IMR-90 (cell line): ENCODE data around the gene RFC3. TPM values are rescaled to one million over a fixed set of nuclear protein-coding genes. Genes with fewer than 3 reads are reported as not detected.

Experiments
- ATAC-seq: fragments of 200-7000 bp; cut with Tn5 transposase; 2 replicates; pipeline ENCODE4 v1.9.1; 2020; ENCODE audit warnings: low read depth, mild to moderate bottlenecking, moderate library complexity
- BruUV-seq: library from RNA; stranded (reverse); fragments of 400-500 nt; replicated peaks from 2 replicates; lab custom pipeline; 2021; lab: Mats Ljungman, UMichigan
- CTCF ChIA-PET: fragments of 300-600 bp; formaldehyde crosslinking; extraction: SDS; loops from one replicate; lab custom pipeline; 2021; ENCODE audit warnings: antibody characterized with exemption; lab: Yijun Ruan, JAX
- POLR2A ChIA-PET: fragments of 300-600 bp; sonication (Branson Sonifier 250); formaldehyde crosslinking; loops from one replicate; lab custom pipeline; 2022; ENCODE audit warnings: antibody characterized with exemption; ENCODE audit not compliant: unreplicated experiment; lab: Charles Lee
- DNase-seq: peaks from one replicate; pipeline ENCODE4 v3.0.0; 2013
- H2AFZ ChIP-seq: replicated peaks from 2 replicates; pipeline ENCODE3; 2013; ENCODE audit warnings: low read length, mild to moderate bottlenecking; ENCODE audit not compliant: poor library complexity
- H2AK5ac ChIP-seq: 2 replicates; pipeline ENCODE4 v1.6.1; 2013; ENCODE audit warnings: low read depth, low read length, inconsistent platforms
- H2AK9ac ChIP-seq: replicated peaks from 2 replicates; pipeline ENCODE3; 2013; ENCODE audit warnings: mild to moderate bottlenecking, low read depth, low read length, moderate library complexity; ENCODE audit not compliant: poor library complexity
- H2BK120ac ChIP-seq: 2 replicates; pipeline ENCODE4 v1.6.1; 2013; ENCODE audit warnings: low read depth, low read length, inconsistent platforms
- H2BK15ac ChIP-seq: 3 replicates; pipeline ENCODE4 v1.6.1; 2013; ENCODE audit warnings: low read depth, low read length, inconsistent platforms
- H2BK20ac ChIP-seq: 2 replicates; pipeline ENCODE4 v1.6.1; 2013; ENCODE audit warnings: low read depth, mild to moderate bottlenecking, inconsistent platforms, low read length, moderate library complexity
- H2BK5ac ChIP-seq: 2 replicates; pipeline ENCODE4 v1.6.1; 2013; ENCODE audit warnings: mild to moderate bottlenecking, low read depth, low read length, inconsistent platforms; ENCODE audit not compliant: poor library complexity, severe bottlenecking
- H3K14ac ChIP-seq: replicated peaks from 2 replicates; pipeline ENCODE4 v1.6.1; 2013; ENCODE audit warnings: low read depth, low read length, inconsistent platforms
- H3K18ac ChIP-seq: 2 replicates; pipeline ENCODE4 v1.6.1; 2013; ENCODE audit warnings: low read depth, low read length, control low read depth
- H3K23ac ChIP-seq: 2 replicates; pipeline ENCODE4 v1.6.1; 2013; ENCODE audit warnings: low read depth, low read length, inconsistent platforms
- H3K27ac ChIP-seq: 2 replicates; pipeline ENCODE4 v1.5.1; 2013; ENCODE audit warnings: mild to moderate bottlenecking, control low read depth, low read length; ENCODE audit not compliant: insufficient read depth
- H3K27me3 ChIP-seq: 2 replicates; pipeline ENCODE4 v1.6.1; 2013; ENCODE audit warnings: low read length; ENCODE audit not compliant: control insufficient read depth, insufficient read depth
- H3K36me3 ChIP-seq: 2 replicates; pipeline ENCODE4 v1.6.1; 2013; ENCODE audit warnings: low read length, mixed read lengths; ENCODE audit not compliant: control insufficient read depth, insufficient read depth
- H3K4ac ChIP-seq: 2 replicates; pipeline ENCODE4 v1.6.1; 2013; ENCODE audit warnings: low read depth, low read length, inconsistent platforms
- H3K4me1 ChIP-seq: 2 replicates; pipeline ENCODE4 v1.6.1; 2013; ENCODE audit warnings: low read length, mixed read lengths; ENCODE audit not compliant: control insufficient read depth, insufficient read depth
- H3K4me2 ChIP-seq: 2 replicates; pipeline ENCODE4 v1.6.1; 2013; ENCODE audit warnings: low read depth, mild to moderate bottlenecking, control low read depth, low read length, moderate library complexity
- H3K4me3 ChIP-seq: 2 replicates; pipeline ENCODE4 v1.5.1; 2013; ENCODE audit warnings: low read depth, mild to moderate bottlenecking, control low read depth, low read length, moderate library complexity; ENCODE audit not compliant: insufficient read depth
- H3K56ac ChIP-seq: 2 replicates; pipeline ENCODE4 v1.6.1; 2013; ENCODE audit warnings: low read length, inconsistent platforms; ENCODE audit not compliant: insufficient read depth; ENCODE audit errors: extremely low read depth
- H3K79me1 ChIP-seq, 2 experiments: 2 replicates each; pipeline ENCODE4 v1.6.1; 2013; ENCODE audit warnings: low read length in 2 of 2, inconsistent platforms in 1 of 2, low read depth in 1 of 2
- H3K9ac ChIP-seq: 2 replicates; pipeline ENCODE4 v1.6.1; 2013; ENCODE audit warnings: low read depth, low read length, control low read depth
- H3K9me1 ChIP-seq: 2 replicates; pipeline ENCODE4 v1.6.1; 2013; ENCODE audit warnings: low read length, inconsistent platforms; ENCODE audit not compliant: insufficient read depth
- H3K9me3 ChIP-seq: 2 replicates; pipeline ENCODE4 v1.6.1; 2013; ENCODE audit warnings: low read length; ENCODE audit not compliant: control insufficient read depth, insufficient read depth
- H4K20me1 ChIP-seq: 2 replicates; pipeline ENCODE4 v1.6.1; 2013; ENCODE audit warnings: low read length, inconsistent platforms; ENCODE audit not compliant: insufficient read depth
- H4K5ac ChIP-seq: 2 replicates; pipeline ENCODE4 v1.6.1; 2013; ENCODE audit warnings: mild to moderate bottlenecking, low read depth, low read length, control low read depth
- H4K8ac ChIP-seq, 2 experiments: 2 replicates each; pipeline ENCODE4 v1.6.1; 2013; ENCODE audit warnings: low read depth in 2 of 2, low read length in 2 of 2, control low read depth in 1 of 2, inconsistent platforms in 1 of 2
- H4K91ac ChIP-seq: 2 replicates; pipeline ENCODE4 v1.6.1; 2013; ENCODE audit warnings: low read depth, low read length, inconsistent platforms; ENCODE audit not compliant: insufficient read depth
- BHLHE40 ChIP-seq: fragments of 150-350 bp; IDR thresholded peaks from 2 replicates; pipeline ENCODE4 v1.6.1; 2016; ENCODE audit warnings: mild to moderate bottlenecking, low read depth, low read length
- CEBPB ChIP-seq: IDR thresholded peaks from 2 replicates; pipeline ENCODE4 v1.6.1; 2012; ENCODE audit warnings: low read depth, low read length, improper control_type of control experiment
- CTCF ChIP-seq: conservative IDR thresholded peaks from 2 replicates; pipeline ENCODE4 v1.5.1; 2012; ENCODE audit warnings: mild to moderate bottlenecking, low read depth, low read length, improper control_type of control experiment
- FOS ChIP-seq: fragments of 150-350 bp; IDR thresholded peaks from 2 replicates; pipeline ENCODE4 v1.6.1; 2016; ENCODE audit warnings: low read depth, low read length
- MAFK ChIP-seq: IDR thresholded peaks from 2 replicates; pipeline ENCODE4 v1.6.1; 2012; ENCODE audit warnings: low read depth, low read length, improper control_type of control experiment
- MXI1 ChIP-seq: IDR thresholded peaks from 2 replicates; pipeline ENCODE4 v1.6.1; 2012; ENCODE audit warnings: low read depth, mild to moderate bottlenecking, low read length, moderate library complexity, borderline replicate concordance
- NFE2L2 ChIP-seq: fragments of 150-350 bp; IDR thresholded peaks from 2 replicates; pipeline ENCODE4 v1.6.1; 2016; ENCODE audit warnings: low read depth, mild to moderate bottlenecking, low read length
- RCOR1 ChIP-seq: IDR thresholded peaks from 2 replicates; pipeline ENCODE4 v1.6.1; 2012; ENCODE audit warnings: mild to moderate bottlenecking, low read length, improper control_type of control experiment; ENCODE audit not compliant: insufficient replicate concordance
- SMC3 ChIP-seq: fragments of 150-350 bp; IDR thresholded peaks from 2 replicates; pipeline ENCODE4 v1.6.1; 2016; ENCODE audit warnings: low read depth, mild to moderate bottlenecking, antibody characterized with exemption, low read length, moderate library complexity
- WGBS, 2 experiments: methylation state at CpG; one replicate each; pipeline versions ENCODE4 v1.1.5 to v1.1.7; 2013; ENCODE audit warnings: missing lambda C conversion rate in 2 of 2; ENCODE audit not compliant: insufficient read length in 1 of 2; ENCODE audit errors: extremely low coverage in 2 of 2; 5-methylcytosine and 5-hydroxymethylcytosine counted together
- dilution Hi-C: fragments of 300-500 bp; cut with HindIII; formaldehyde crosslinking; loops from one replicate; pipeline ENCODE4 v1.14.3; 2018; ENCODE audit warnings: low sequenced_read_pairs; ENCODE audit not compliant: unreplicated experiment
- in situ Hi-C: fragments of 300-500 bp; cut with MboI; formaldehyde crosslinking; loops from 3 replicates; pipeline ENCODE4 v1.14.3; 2019; ENCODE audit warnings: low sequenced_read_pairs, inconsistent platforms, mixed read lengths
- intact Hi-C: fragments of 100-400 bp; cut with micrococcal nuclease; formaldehyde crosslinking; loops from 2 replicates; pipeline ENCODE4 v1.10.0; 2022
- polyA plus RNA-seq, 3 experiments: library from polyadenylated mRNA; depleted of rRNA; stranded (reverse); fragments of >200 nt; gene quantifications; 2 replicates each; pipeline ENCODE4 v1.2.3, GENCODE V29; 2012; ENCODE audit warnings: low replicate concordance in 1 of 3
- total RNA-seq: library from RNA; depleted of rRNA; stranded (reverse); fragments of >200 nt; gene quantifications from 2 replicates; pipeline ENCODE4 v1.2.3, GENCODE V29; 2012

The RFC3 gene
- total and polyA plus RNA-seq, 2 of the 4 experiments (the other 2 are of a cell fraction), result 9.8 to 12.9 TPM

GRCh38 chr13:33806470-33807248 lies 11.3 kb upstream of the RFC3 start:
- no peak for TF ChIP-seq MXI1
- TF ChIP-seq SMC3, result no peak
- no peak for TF ChIP-seq CTCF
- no peak for TF ChIP-seq CEBPB
- TF ChIP-seq MAFK, result no peak
- TF ChIP-seq NFE2L2, result no peak
- TF ChIP-seq BHLHE40, result no peak
- TF ChIP-seq RCOR1, result no peak
- no peak for TF ChIP-seq FOS
- Histone ChIP-seq H3K79me1 (no peaks in the 10 kb centered on the region), H2BK15ac (no peak overlapping the region), H2AK5ac (no peak overlapping the region), H2AFZ (no peak overlapping the region), H4K91ac (no peak overlapping the region), H3K4me1 (no peaks in the 10 kb centered on the region), H2BK5ac (no peak overlapping the region), H4K20me1 (no peaks in the 10 kb centered on the region), H3K14ac (no peak overlapping the region), H3K23ac (no peak overlapping the region), H3K9me1 (no peaks in the 10 kb centered on the region), H2BK20ac (no peak overlapping the region), H3K56ac (no peak overlapping the region), H4K5ac (no peak overlapping the region), H3K4ac (no peak overlapping the region), H3K27ac (no peak overlapping the region), H3K9me3 (no peaks in the 10 kb centered on the region), H2BK120ac (no peak overlapping the region), H3K36me3 (no peaks in the 10 kb centered on the region), H4K8ac (no peak overlapping the region), H3K18ac (no peak overlapping the region), H3K27me3 (peaks cover 7% of the 10 kb centered on the region), H2AK9ac (no peak overlapping the region), H3K4me3 (no peak overlapping the region), H3K9ac (no peak overlapping the region), H3K4me2 (no peak overlapping the region)
- ChIA-PET CTCF (no interaction called here), POLR2A (no interaction called here)
- no TSS peak for BruUV-seq
- no peak for DNase-seq
- in situ Hi-C loops (loop anchor here (10.0 kb wide), 1 partner anchor 1348 kb away; no protein-coding TSS in a partner anchor), dilution Hi-C loops (no loop called here), intact Hi-C loops (no loop called here)
- no peak for ATAC-seq
- WGBS, 2 experiments, result 79% methylated on average over 4 of the region's 8 CpGs; no CpG with 5 or more reads in 1 of the 2 experiments
